HG03097 (cell line): Measurements from ENCODE around the gene CD300H.
"Not testable (repeated sequence)": the region's sequence is repeated elsewhere in the genome, so short reads cannot be mapped to it uniquely, and the experiment has no call there.

ENCODE experiments used
- ATAC-seq: cut with Tn5 transposase; IDR thresholded peaks from one replicate; pipeline ENCODE4 v1.9.1; 2021; ENCODE audit not compliant: unreplicated experiment, low FRiP score

The CD300H gene

GRCh38 chr17:74528491-74529199 is 38.7 kb downstream of the CD300H start:
- ATAC-seq, result peak; percentile 88

GRCh38 chr17:74527756-74528155 is 39.6 kb downstream of the CD300H start:
- ATAC-seq, result no peak

GRCh38 chr17:74527081-74527480 is 40.2 kb downstream of the CD300H start:
- ATAC-seq, result no peak

GRCh38 chr17:74526681-74527080 is 40.6 kb downstream of the CD300H start:
- no peak for ATAC-seq

GRCh38 chr17:74525781-74526288 is 41.5 kb downstream of the CD300H start:
- ATAC-seq, result no peak

GRCh38 chr17:74525465-74525725 is 41.9 kb downstream of the CD300H start:
- ATAC-seq, result no peak

- no peak for ATAC-seq
Observed at GRCh38 chr17:74524653-74525464, 42.5 kb downstream of the CD300H start.

GRCh38 chr17:74523308-74523707 is 44.0 kb downstream of the CD300H start:
- no peak for ATAC-seq

- no peak for ATAC-seq
Observed at GRCh38 chr17:74522381-74523105, 44.8 kb downstream of the CD300H start.

- no peak for ATAC-seq
Observed at GRCh38 chr17:74521701-74522201, 45.6 kb downstream of the CD300H start.

GRCh38 chr17:74520790-74521480 is 46.4 kb downstream of the CD300H start:
- no peak for ATAC-seq

- ATAC-seq, result no peak
Observed at GRCh38 chr17:74520016-74520434, 47.3 kb downstream of the CD300H start.

GRCh38 chr17:74518413-74518981 is 48.8 kb downstream of the CD300H start:
- not testable (repeated sequence) for ATAC-seq

GRCh38 chr17:74516561-74517328 is 50.6 kb downstream of the CD300H start:
- no peak for ATAC-seq

GRCh38 chr17:74515941-74516340 is 51.4 kb downstream of the CD300H start:
- no peak for ATAC-seq

- ATAC-seq, result no peak
Observed at GRCh38 chr17:74514632-74515334, 52.5 kb downstream of the CD300H start.

- no peak for ATAC-seq
Observed at GRCh38 chr17:74513987-74514631, 53.2 kb downstream of the CD300H start.

- peak; percentile 47 for ATAC-seq
Observed at GRCh38 chr17:74512624-74513091, 54.7 kb downstream of the CD300H start.
